Epithelial cell of proximal tubule (primary cell): ENCODE measurements around the gene PIEZO2. TPM values are rescaled to one million over a fixed set of nuclear protein-coding genes. Genes with fewer than 3 reads are reported as not detected.
A peak's percentile ranks its signal among the peaks of the same experiment; 100 is the strongest.

ENCODE experiments used
- DNase-seq: peaks from one replicate; pipeline ENCODE4 v3.0.0-alpha.2; 2011; ENCODE audit warnings: low read depth
- H3K4me3 ChIP-seq: 2 replicates; pipeline ENCODE4 v1.5.1; 2011; ENCODE audit warnings: low read depth, mild to moderate bottlenecking, low read length
- CTCF ChIP-seq: conservative IDR thresholded peaks from 2 replicates; pipeline ENCODE4 v1.5.1; 2012; ENCODE audit warnings: low read depth, mild to moderate bottlenecking, low read length
- total RNA-seq: library from RNA; depleted of rRNA; stranded (reverse); fragments of >200 nt; gene quantifications from 2 replicates; pipeline ENCODE4 v1.2.3, GENCODE V29; 2015

Gene PIEZO2
- total RNA-seq, 1 donor from 2014 or later: 7.5 TPM

GRCh38 chr18:10973567-10974203 lies 175.7 kb downstream of the PIEZO2 start:
- TF ChIP-seq CTCF: no peak
- peak; percentile 2 for DNase-seq
- no peak overlapping the region for H3K4me3 ChIP-seq

- DNase-seq: no peak
- TF ChIP-seq CTCF: no peak
- H3K4me3 ChIP-seq: no peak overlapping the region
Measured at GRCh38 chr18:10971717-10972116, 177.7 kb downstream of the PIEZO2 start.

GRCh38 chr18:10965119-10965518 lies 184.2 kb downstream of the PIEZO2 start:
- no peak for TF ChIP-seq CTCF
- no peak overlapping the region for H3K4me3 ChIP-seq
- no peak for DNase-seq

GRCh38 chr18:10953672-10954071 lies 195.7 kb downstream of the PIEZO2 start:
- TF ChIP-seq CTCF: no peak
- DNase-seq: no peak
- H3K4me3 ChIP-seq: no peak overlapping the region

- no peak for TF ChIP-seq CTCF
- no peak overlapping the region for H3K4me3 ChIP-seq
- no peak for DNase-seq
Measured at GRCh38 chr18:10951631-10952544, 197.5 kb downstream of the PIEZO2 start.

- no peak overlapping the region for H3K4me3 ChIP-seq
- TF ChIP-seq CTCF: no peak
- no peak for DNase-seq
Measured at GRCh38 chr18:10950876-10951630, 198.3 kb downstream of the PIEZO2 start.
